Measurements from ENCODE around the gene PGAP1.

Gene PGAP1

GRCh38 chr2:196926562-196927375 lies at the start of gene PGAP1:
TSS of gene PGAP1 (minus strand) at chr2:196926707. CDS start at chr2:196926616, 91 bp downstream.
- DNase-seq: peak; percentile 86

- DNase-seq: no peak
Observed at GRCh38 chr2:196974970-196975369, 48.5 kb upstream of the PGAP1 start.

GRCh38 chr2:196971574-196972279 lies 45.2 kb upstream of the PGAP1 start:
- no peak for DNase-seq

GRCh38 chr2:196970099-196970498 lies 43.6 kb upstream of the PGAP1 start:
- DNase-seq: no peak

- DNase-seq: no peak
Observed at GRCh38 chr2:196968516-196968915, 42.0 kb upstream of the PGAP1 start.

GRCh38 chr2:196967775-196968174 lies 41.3 kb upstream of the PGAP1 start:
- no peak for DNase-seq

GRCh38 chr2:196967116-196967515 lies 40.6 kb upstream of the PGAP1 start:
- no peak for DNase-seq

- no peak for DNase-seq
Observed at GRCh38 chr2:196966061-196966460, 39.6 kb upstream of the PGAP1 start.

- no peak for DNase-seq
Observed at GRCh38 chr2:196965651-196966050, 39.1 kb upstream of the PGAP1 start.

GRCh38 chr2:196963961-196964360 lies 37.5 kb upstream of the PGAP1 start:
- DNase-seq: no peak

- DNase-seq: no peak
Observed at GRCh38 chr2:196963043-196963442, 36.5 kb upstream of the PGAP1 start.

GRCh38 chr2:196962325-196962724 lies 35.8 kb upstream of the PGAP1 start:
- DNase-seq: no peak

- DNase-seq: no peak
Observed at GRCh38 chr2:196961889-196962288, 35.4 kb upstream of the PGAP1 start.

- DNase-seq: no peak
Observed at GRCh38 chr2:196959734-196960338, 33.3 kb upstream of the PGAP1 start.

- DNase-seq: no peak
Observed at GRCh38 chr2:196959281-196959680, 32.8 kb upstream of the PGAP1 start.

GRCh38 chr2:196957881-196958525 lies 31.5 kb upstream of the PGAP1 start:
- DNase-seq: no peak

GRCh38 chr2:196957442-196957841 lies 30.9 kb upstream of the PGAP1 start:
- no peak for DNase-seq

GRCh38 chr2:196956069-196956468 lies 29.6 kb upstream of the PGAP1 start:
- DNase-seq: no peak

- DNase-seq: no peak
Observed at GRCh38 chr2:196955036-196955435, 28.5 kb upstream of the PGAP1 start.

- DNase-seq: no peak
Observed at GRCh38 chr2:196954001-196954400, 27.5 kb upstream of the PGAP1 start.

- no peak for DNase-seq
Observed at GRCh38 chr2:196952936-196953335, 26.4 kb upstream of the PGAP1 start.

- no peak for DNase-seq
Observed at GRCh38 chr2:196951973-196952372, 25.5 kb upstream of the PGAP1 start.

- DNase-seq: no peak
Observed at GRCh38 chr2:196949116-196949515, 22.6 kb upstream of the PGAP1 start.

All from hematopoietic multipotent progenitor cell treated with erythropoietin and hydrocortisone succinate and interleukin-3 and kit ligand, for 6 days (in vitro differentiated cells).